Transverse colon (tissue), 4 donors: ENCODE measurements around the gene PTPRN2.

Source experiments
- CTCF ChIP-seq, 5 experiments: fragments of 200-600 bp in 3 of 5; fragments of 450-650 bp in 2 of 5; sonication (generic) in 3 of 5; IDR thresholded peaks; 1 replicate in 2 of 5; 2 replicates in 3 of 5; pipeline ENCODE4 v1.5.1; 2016 to 2017; ENCODE audit warnings: antibody characterized with exemption in 5 of 5, inconsistent platforms in 3 of 5, mild to moderate bottlenecking in 2 of 5, moderate library complexity in 1 of 5
- EP300 ChIP-seq: sonication (generic); formaldehyde crosslinking; IDR thresholded peaks from one replicate; pipeline ENCODE4 v1.6.1; 2017; ENCODE audit warnings: antibody characterized with exemption, low read depth
- POLR2A ChIP-seq: fragments of 450-650 bp; IDR thresholded peaks from one replicate; pipeline ENCODE4 v1.6.1; 2016; ENCODE audit warnings: antibody characterized with exemption, mild to moderate bottlenecking, moderate library complexity
- POLR2AphosphoS5 ChIP-seq, 3 donors: sonication (generic); formaldehyde crosslinking; IDR thresholded peaks; one replicate each; pipeline ENCODE4 v1.6.1; 2016; ENCODE audit warnings: antibody characterized with exemption in 3 of 3

GRCh38 chr7:158241919-158242318 is 345.7 kb downstream of the PTPRN2 start:
- TF ChIP-seq CTCF (IDR thresholded peaks at IDR 0.05) (no peak), POLR2A (no peak), POLR2AphosphoS5 (IDR thresholded peaks at IDR 0.05) (no peak), EP300 (no peak)
